ENCODE measurements around the gene IQCE. TPM values are rescaled to one million over a fixed set of nuclear protein-coding genes. Genes with fewer than 3 reads are reported as not detected.
"Not testable (repeated sequence)": the region's sequence is repeated elsewhere in the genome, so short reads cannot be mapped to it uniquely, and the experiment has no call there.

The IQCE gene
- total RNA-seq, 4 donors from 2014 or later: 16.8 to 46.9 (median 26.9) TPM

DNA sequence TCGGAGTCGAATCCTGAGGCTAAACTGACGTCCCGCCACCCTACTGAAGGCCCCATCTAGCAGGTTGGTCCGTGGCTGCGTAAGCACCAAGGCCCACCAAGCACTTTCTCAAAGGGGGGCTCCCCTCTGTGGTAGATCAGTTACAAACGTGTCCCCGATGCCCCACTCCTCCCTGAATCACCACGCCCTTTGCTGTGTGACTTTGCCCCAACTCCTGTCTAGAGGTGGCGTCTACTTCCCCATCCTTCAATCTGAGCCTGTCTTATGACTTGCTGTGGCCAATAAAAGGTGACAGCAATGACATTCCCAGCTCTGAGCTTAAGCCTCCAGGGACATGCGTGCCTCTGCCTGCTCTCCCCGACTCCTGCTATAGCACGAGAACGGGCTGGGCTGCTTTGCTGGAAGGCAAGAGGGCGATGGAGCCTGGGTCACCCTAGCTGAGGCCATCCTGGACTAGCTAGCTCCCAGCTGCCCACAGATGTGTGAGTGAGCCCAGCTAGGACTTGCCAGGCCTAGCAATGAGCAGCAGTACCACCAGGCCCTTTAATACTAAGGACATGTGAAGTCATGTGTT lies 26.5 kb upstream of the IQCE start:
- H3K4me3 ChIP-seq; DNase-seq (ENCODE audit: low spot score in 2 of 2); H3K9me3 ChIP-seq; H3K36me3 ChIP-seq; H3K27ac ChIP-seq; H3K27me3 ChIP-seq: not testable (repeated sequence)
- WGBS, 2 donors: 88 to 89% methylated on average over 10 to 15 of the region's 15 CpGs
- H3K4me1 ChIP-seq: peaks cover 0 to 47% (median 35%) of the 10 kb centered on the region in 4 donors

DNA sequence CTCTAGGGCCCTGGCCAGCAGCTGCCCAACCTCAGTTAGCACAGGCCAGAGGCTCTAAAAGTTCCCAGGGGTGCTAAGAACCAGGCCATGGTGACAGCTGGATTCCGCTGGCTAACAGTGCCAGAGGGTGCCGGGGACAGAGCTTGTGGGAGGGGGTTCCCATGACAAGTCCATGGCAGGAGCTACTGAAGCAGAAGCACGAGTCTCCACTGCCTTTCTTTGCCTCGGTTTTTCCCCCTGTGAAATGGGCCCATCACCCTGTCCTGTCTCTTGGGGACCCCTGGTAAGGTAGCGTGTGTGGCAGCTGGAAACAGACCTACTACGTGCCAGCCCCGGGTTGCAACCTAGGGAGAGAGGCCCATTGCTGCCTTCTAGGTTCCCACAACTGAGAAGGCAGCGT lies 26.0 kb upstream of the IQCE start:
- H3K27ac ChIP-seq; H3K36me3 ChIP-seq; H3K4me3 ChIP-seq; H3K9me3 ChIP-seq; H3K27me3 ChIP-seq; DNase-seq (ENCODE audit: low spot score in 2 of 2): not testable (repeated sequence)
- 95 to 98% methylated on average over 4 to 5 of the region's 8 CpGs for WGBS, 2 donors
- peaks cover 0 to 41% (median 31%) of the 10 kb centered on the region in 4 donors for H3K4me1 ChIP-seq

DNA sequence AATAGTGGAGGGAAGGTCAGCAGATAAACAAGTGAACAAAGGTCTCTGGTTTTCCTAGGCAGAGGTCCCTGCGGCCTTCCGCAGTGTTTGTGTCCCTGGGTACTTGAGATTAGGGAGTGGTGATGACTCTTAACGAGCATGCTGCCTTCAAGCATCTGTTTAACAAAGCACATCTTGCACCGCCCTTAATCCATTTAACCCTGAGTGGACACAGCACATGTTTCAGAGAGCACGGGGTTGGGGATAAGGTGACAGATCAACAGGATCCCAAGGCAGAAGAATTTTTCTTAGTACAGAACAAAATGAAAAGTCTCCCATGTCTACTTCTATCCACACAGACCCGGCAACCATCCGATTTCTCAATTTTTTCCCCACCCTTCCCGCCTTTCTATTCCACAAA lies 25.2 kb upstream of the IQCE start:
- not testable (repeated sequence) for DNase-seq (ENCODE audit: low spot score in 2 of 2); H3K27me3 ChIP-seq; H3K27ac ChIP-seq; H3K4me3 ChIP-seq; H3K9me3 ChIP-seq
- H3K4me1 ChIP-seq: peaks cover 0 to 34% (median 24%) of the 10 kb centered on the region in 4 donors
- H3K36me3 ChIP-seq: peaks cover 0 to 16% (median 0%) of the 10 kb centered on the region in 3 donors
- WGBS, 2 donors: 24 to 44% methylated on average over 5 to 8 of the region's 8 CpGs

DNA sequence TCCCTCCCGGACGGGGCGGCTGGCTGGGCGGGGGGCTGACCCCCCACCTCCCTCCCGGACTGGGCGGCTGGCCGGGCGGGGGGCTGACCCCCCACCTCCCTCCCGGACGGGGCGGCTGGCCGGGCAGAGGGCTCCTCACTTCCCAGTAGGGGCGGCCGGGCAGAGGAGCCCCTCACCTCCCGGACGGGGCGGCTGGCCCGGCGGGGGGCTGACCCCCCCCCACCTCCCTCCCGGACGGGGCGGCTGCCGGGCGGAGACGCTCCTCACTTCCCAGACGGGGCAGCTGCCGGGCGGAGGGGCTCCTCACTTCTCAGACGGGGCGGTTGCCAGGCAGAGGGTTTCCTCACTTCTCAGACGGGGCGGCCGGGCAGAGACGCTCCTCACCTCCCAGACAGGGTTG lies 24.6 kb upstream of the IQCE start:
- H3K4me3 ChIP-seq; DNase-seq (ENCODE audit: low spot score in 2 of 2); H3K27me3 ChIP-seq; H3K9me3 ChIP-seq; H3K27ac ChIP-seq: not testable (repeated sequence)
- Histone ChIP-seq H3K36me3 (peaks cover 0 to 22% (median 0%) of the 10 kb centered on the region in 3 donors), H3K4me1 (peaks cover 0 to 27% (median 20%) of the 10 kb centered on the region in 4 donors)
- 87% methylated on average over 15 of the region's 34 CpGs; no CpG with 5 or more reads in 1 of the 2 donors for WGBS, 2 donors

DNA sequence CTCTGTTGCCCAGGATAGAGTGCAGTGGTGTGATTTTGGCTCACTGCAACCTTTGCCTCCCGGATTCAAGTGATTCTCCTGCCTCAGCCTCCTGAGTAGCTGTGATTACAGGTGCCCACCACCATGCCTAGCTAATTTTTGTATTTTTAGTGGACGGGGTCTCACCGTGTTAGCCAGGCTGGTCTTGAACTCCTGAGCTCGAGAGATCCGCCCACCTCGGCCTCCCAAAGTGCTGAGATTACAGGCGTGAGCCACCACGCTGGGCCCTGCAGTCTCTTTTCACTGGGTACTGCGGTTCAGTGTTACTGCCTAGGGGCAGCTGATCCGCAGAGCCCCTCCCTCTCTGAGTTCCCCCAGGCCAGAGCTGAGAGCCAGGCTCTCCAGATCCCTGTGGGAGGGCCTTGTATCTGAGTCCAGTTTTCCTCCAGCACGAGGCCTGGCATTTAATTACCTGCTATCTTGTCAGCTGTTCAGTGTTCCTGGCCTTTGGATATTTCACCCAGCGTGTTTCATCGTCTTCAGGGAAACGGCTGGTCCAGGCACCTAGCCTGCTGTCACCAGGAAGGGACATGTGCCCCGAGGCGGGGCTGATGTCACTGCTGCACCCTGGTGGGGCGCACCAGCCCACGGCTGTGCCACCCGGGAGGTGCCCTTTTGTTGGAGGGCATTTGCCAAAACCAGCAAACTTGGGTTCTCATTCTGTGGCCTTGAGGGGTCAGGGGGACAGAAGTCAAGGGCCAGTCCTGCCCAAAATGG lies 22.7 kb upstream of the IQCE start:
- H3K36me3 ChIP-seq: peaks cover 0 to 41% (median 3%) of the 10 kb centered on the region in 3 donors
- not testable (repeated sequence) for H3K4me1 ChIP-seq; DNase-seq (ENCODE audit: low spot score in 2 of 2); H3K9me3 ChIP-seq; H3K27ac ChIP-seq; H3K4me3 ChIP-seq; H3K27me3 ChIP-seq
- WGBS, 2 donors: 84 to 86% methylated on average over 16 to 17 of the region's 19 CpGs

DNA sequence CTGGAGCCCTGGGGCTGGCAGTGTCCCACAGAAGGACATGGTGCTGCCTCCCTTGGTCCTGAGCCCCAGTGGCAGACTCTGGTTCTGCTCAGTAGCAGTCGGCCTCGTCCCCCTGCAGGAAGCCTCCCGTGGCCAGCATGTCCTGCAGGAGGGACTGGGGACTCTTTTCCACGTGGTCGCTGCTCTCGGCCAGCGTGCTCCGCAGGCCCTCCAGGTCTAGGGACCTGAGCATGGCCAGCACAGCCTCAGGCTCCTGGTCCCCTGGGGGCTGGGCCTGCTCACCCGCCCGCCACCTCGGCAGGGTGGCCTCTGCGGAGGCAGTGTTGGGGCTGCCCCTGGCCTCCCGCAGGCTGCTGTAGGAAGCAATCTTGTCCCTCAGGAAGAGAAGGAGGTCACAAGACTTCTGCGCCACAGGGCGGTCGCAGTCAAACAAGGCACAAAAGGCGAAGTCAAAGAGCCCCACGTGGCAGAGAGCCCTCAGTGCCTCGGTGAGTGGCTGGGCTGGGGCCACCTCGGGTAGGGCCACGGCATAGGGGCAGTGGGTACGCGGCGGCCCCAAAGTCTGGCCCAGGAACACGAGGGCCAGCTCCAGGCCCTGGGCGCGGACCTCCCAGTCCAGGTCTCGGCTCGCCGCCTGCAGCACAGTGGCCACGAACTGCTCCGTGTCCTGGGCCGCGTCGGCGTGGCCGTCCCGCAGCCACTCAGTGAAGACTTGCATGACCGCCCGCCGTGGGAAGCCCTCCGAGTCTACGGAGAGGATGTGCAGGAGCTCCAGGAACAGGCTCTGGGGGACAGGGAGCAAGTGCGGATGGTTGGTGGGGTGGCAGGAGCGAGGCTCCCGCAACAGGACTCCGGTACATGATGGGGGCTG lies 20.6 kb upstream of the IQCE start:
- Histone ChIP-seq H3K4me1 (no peaks in the 10 kb centered on the region), H3K27me3 (no peaks in the 10 kb centered on the region), H3K27ac (no peak overlapping the region), H3K9me3 (no peaks in the 10 kb centered on the region), H3K4me3 (no peak overlapping the region), H3K36me3 (peaks cover 2 to 62% (median 13%) of the 10 kb centered on the region in 3 donors)
- no peak for DNase-seq (ENCODE audit: low spot score in 2 of 2)
- WGBS, 2 donors: 83 to 87% methylated on average over 21 to 42 of the region's 47 CpGs
- TF ChIP-seq, protein P1, sequence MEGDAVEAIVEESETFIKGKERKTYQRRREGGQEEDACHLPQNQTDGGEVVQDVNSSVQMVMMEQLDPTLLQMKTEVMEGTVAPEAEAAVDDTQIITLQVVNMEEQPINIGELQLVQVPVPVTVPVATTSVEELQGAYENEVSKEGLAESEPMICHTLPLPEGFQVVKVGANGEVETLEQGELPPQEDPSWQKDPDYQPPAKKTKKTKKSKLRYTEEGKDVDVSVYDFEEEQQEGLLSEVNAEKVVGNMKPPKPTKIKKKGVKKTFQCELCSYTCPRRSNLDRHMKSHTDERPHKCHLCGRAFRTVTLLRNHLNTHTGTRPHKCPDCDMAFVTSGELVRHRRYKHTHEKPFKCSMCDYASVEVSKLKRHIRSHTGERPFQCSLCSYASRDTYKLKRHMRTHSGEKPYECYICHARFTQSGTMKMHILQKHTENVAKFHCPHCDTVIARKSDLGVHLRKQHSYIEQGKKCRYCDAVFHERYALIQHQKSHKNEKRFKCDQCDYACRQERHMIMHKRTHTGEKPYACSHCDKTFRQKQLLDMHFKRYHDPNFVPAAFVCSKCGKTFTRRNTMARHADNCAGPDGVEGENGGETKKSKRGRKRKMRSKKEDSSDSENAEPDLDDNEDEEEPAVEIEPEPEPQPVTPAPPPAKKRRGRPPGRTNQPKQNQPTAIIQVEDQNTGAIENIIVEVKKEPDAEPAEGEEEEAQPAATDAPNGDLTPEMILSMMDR (IDR thresholded peaks at IDR 0.05): no peak
- TF ChIP-seq EP300 (IDR thresholded peaks at IDR 0.05): no peak
- TF ChIP-seq POLR2A (IDR thresholded peaks at IDR 0.05): no peak

DNA sequence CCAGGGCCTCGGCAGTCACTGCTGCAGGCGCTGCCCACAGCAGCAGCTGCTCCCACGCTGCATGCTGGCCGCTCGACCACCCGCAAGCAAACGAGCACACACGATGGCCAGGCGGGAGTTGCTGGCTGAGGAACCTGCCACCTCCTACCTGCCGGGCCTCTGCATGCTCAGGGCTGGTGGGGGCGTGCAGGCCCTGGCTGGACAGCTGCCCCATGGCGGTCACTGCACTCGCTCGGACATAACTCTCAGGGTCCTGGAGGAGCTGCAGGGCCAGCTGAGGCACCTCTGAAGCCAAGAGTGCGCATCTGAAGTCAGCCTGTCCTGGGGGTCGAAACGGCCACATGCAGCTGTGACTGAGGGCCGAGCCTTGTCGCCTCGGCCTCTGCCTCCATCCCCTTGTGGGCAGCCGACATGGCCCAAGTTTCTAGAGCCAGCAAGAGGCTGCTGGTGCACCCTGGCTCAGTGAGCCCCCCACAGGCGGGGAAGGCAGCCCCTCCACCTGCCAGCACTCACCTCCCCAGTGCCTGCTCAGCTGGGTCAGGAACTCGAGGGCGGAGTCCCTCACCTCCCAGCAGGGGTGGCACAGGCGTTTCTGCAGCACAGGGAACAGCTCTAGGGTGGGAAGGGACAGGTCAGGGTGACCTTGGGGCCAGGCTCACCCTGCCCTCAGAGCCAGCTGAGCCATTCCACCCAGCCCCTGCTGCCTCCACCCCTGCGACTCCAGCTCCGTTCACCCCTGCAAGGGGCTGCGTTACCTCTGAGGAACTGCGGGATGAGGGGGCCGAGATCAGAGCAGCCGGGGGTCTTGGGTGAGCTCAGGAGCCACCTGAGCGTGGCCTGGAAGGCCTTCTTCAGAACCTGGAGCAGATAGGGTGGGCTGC lies 19.5 kb upstream of the IQCE start:
- Histone ChIP-seq H3K27me3 (no peaks in the 10 kb centered on the region), H3K36me3 (peaks cover 2 to 73% (median 19%) of the 10 kb centered on the region in 3 donors)

More for the DNA sequence above, 19.5 kb upstream of the IQCE start:
- H3K4me1 ChIP-seq: no peaks in the 10 kb centered on the region
- H3K4me3 ChIP-seq: no peak overlapping the region
- H3K9me3 ChIP-seq: no peaks in the 10 kb centered on the region
- no peak for DNase-seq (ENCODE audit: low spot score in 2 of 2)
- TF ChIP-seq POLR2A (IDR thresholded peaks at IDR 0.05): no peak
- no peak overlapping the region for H3K27ac ChIP-seq
- WGBS, 2 donors: 89% methylated on average over 9 to 29 of the region's 32 CpGs
